WTC11 (cell line): Measurements from ENCODE around the gene RIC8B. TPM values are rescaled to one million over a fixed set of nuclear protein-coding genes. Genes with fewer than 3 reads are reported as not detected.

Source experiments
- ATAC-seq: fragments of 200-7000 bp; cut with Tn5 transposase; 2 replicates; pipeline ENCODE4 v1.10.0; 2021; ENCODE audit warnings: mild to moderate bottlenecking, moderate library complexity
- CTCF ChIA-PET: fragments of 300-600 bp; sonication (Branson Sonifier 250); formaldehyde crosslinking; loops from one replicate; lab custom pipeline; 2021; ENCODE audit warnings: antibody characterized with exemption; lab: Charles Lee
- POLR2A ChIA-PET: fragments of 350-600 bp; sonication (Branson Sonifier 250); formaldehyde crosslinking; loops from one replicate; lab custom pipeline; 2021; ENCODE audit warnings: antibody characterized with exemption; lab: Charles Lee
- DNase-seq: peaks from one replicate; pipeline ENCODE4 v3.0.0; 2021; ENCODE audit warnings: low spot score
- H3K27ac Mint-ChIP-seq: 2 replicates; pipeline ENCODE4 v1.8.0; 2021; ENCODE audit warnings: mixed read lengths
- H3K27me3 Mint-ChIP-seq: 2 replicates; pipeline ENCODE4 v1.8.0; 2021; ENCODE audit warnings: low read depth, mild to moderate bottlenecking, moderate library complexity, mixed read lengths
- H3K36me3 Mint-ChIP-seq: 2 replicates; pipeline ENCODE4 v1.8.0; 2021; ENCODE audit warnings: mixed read lengths
- H3K4me1 Mint-ChIP-seq: 2 replicates; pipeline ENCODE4 v1.8.0; 2022; ENCODE audit warnings: mixed read lengths
- H3K4me3 Mint-ChIP-seq: 2 replicates; pipeline ENCODE4 v1.8.0; 2021; ENCODE audit warnings: mild to moderate bottlenecking, moderate library complexity, mixed read lengths
- H3K9me3 Mint-ChIP-seq: 2 replicates; pipeline ENCODE4 v1.8.0; 2021; ENCODE audit warnings: mixed read lengths
- CBFB ChIP-seq: sonication (generic); formaldehyde crosslinking; IDR thresholded peaks from 2 replicates; pipeline ENCODE4 v1.8.1; 2022; ENCODE audit warnings: mild to moderate bottlenecking, low read depth, missing genetic modification reagents
- CREM ChIP-seq: sonication (generic); formaldehyde crosslinking; IDR thresholded peaks from 2 replicates; pipeline ENCODE4 v1.8.1; 2022; ENCODE audit warnings: mild to moderate bottlenecking, missing genetic modification reagents, moderate library complexity
- ETV6 ChIP-seq: sonication (generic); formaldehyde crosslinking; IDR thresholded peaks from 2 replicates; pipeline ENCODE4 v1.8.1; 2022; ENCODE audit warnings: mild to moderate bottlenecking, missing genetic modification reagents
- FOXJ3 ChIP-seq: sonication (generic); formaldehyde crosslinking; IDR thresholded peaks from 2 replicates; pipeline ENCODE4 v1.9.0; 2021; ENCODE audit warnings: missing genetic modification reagents, mild to moderate bottlenecking, borderline replicate concordance
- GRHL2 ChIP-seq: fragments of 250-450 bp; sonication (Bioruptor Pico); IDR thresholded peaks from 2 replicates; pipeline ENCODE4 v1.8.0; 2022; ENCODE audit warnings: mild to moderate bottlenecking, moderate library complexity; ENCODE audit not compliant: insufficient replicate concordance, severe bottlenecking
- NFATC4 ChIP-seq: fragments of 250-450 bp; sonication (Bioruptor Pico); IDR thresholded peaks from 2 replicates; pipeline ENCODE4 v1.9.0; 2021; ENCODE audit warnings: mild to moderate bottlenecking
- OVOL2 ChIP-seq: fragments of 250-450 bp; sonication (Bioruptor Pico); IDR thresholded peaks from 2 replicates; pipeline ENCODE4 v1.9.0; 2021; ENCODE audit warnings: mild to moderate bottlenecking, borderline replicate concordance
- SP1 ChIP-seq: sonication (generic); formaldehyde crosslinking; conservative IDR thresholded peaks from 2 replicates; pipeline ENCODE4 v1.8.1; 2022; ENCODE audit warnings: missing genetic modification reagents
- ZBTB21 ChIP-seq: sonication (generic); formaldehyde crosslinking; IDR thresholded peaks from 2 replicates; pipeline ENCODE4 v1.8.1; 2023; ENCODE audit warnings: mild to moderate bottlenecking, missing genetic modification reagents, borderline replicate concordance
- ZNF121 ChIP-seq: sonication (generic); formaldehyde crosslinking; IDR thresholded peaks from 2 replicates; pipeline ENCODE4 v1.8.0; 2023; ENCODE audit warnings: missing genetic modification reagents
- ZNF671 ChIP-seq: fragments of 250-450 bp; sonication (Bioruptor Pico); IDR thresholded peaks from 2 replicates; pipeline ENCODE4 v1.8.0; 2021; ENCODE audit warnings: mild to moderate bottlenecking
- total RNA-seq: library from RNA; stranded (reverse); gene quantifications from 3 replicates; pipeline ENCODE4 v1.2.3, GENCODE V29; 2021
- TF ChIP-seq, protein P1 (sequence below): sonication (generic); formaldehyde crosslinking; IDR thresholded peaks from 2 replicates; pipeline ENCODE4 v1.8.1; 2023; ENCODE audit warnings: mild to moderate bottlenecking, missing genetic modification reagents
- TF ChIP-seq, protein P2 (sequence below): sonication (generic); formaldehyde crosslinking; IDR thresholded peaks from 2 replicates; pipeline ENCODE4 v1.8.0; 2023; ENCODE audit warnings: missing genetic modification reagents
- TF ChIP-seq, protein P3 (sequence below): sonication (generic); formaldehyde crosslinking; conservative IDR thresholded peaks from 2 replicates; pipeline ENCODE4 v1.8.1; 2022; ENCODE audit warnings: mild to moderate bottlenecking, missing genetic modification reagents
- TF ChIP-seq, protein P4 (sequence below): sonication (generic); formaldehyde crosslinking; IDR thresholded peaks from 2 replicates; pipeline ENCODE4 v1.8.0; 2022; ENCODE audit warnings: missing genetic modification reagents
- TF ChIP-seq, protein P5 (sequence below): sonication (generic); formaldehyde crosslinking; IDR thresholded peaks from 2 replicates; pipeline ENCODE4 v1.8.1; 2022; ENCODE audit warnings: mild to moderate bottlenecking, missing genetic modification reagents, moderate library complexity, borderline replicate concordance
- TF ChIP-seq, protein P6 (sequence below): fragments of 250-450 bp; sonication (Bioruptor Pico); IDR thresholded peaks from 2 replicates; pipeline ENCODE4 v1.9.0; 2021; ENCODE audit warnings: moderate library complexity, mild to moderate bottlenecking, inconsistent platforms, borderline replicate concordance
- TF ChIP-seq, protein P7 (sequence below): sonication (generic); formaldehyde crosslinking; IDR thresholded peaks from 2 replicates; pipeline ENCODE4 v1.8.1; 2023; ENCODE audit warnings: mild to moderate bottlenecking, missing genetic modification reagents, borderline replicate concordance

RIC8B gene
- total RNA-seq, 1 experiment from 2014 or later = 20.2 TPM

DNA sequence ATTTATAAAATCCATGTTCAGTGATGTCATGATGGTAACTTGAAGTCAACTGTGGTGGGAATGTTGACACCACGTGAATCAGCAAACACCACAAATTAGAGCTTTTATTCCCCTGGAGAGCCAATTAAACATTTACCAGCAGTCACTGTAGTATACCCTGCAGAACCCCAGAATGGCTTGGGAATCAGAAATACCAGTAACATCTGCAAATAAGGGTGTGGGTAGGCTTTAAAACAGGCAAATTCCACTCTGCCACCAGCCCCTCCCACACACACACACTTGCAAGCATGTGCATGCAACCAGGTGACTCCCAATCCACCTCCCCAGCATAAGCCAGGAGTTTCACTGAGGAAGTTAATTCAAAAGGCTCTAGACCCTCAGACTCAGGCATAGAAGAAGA is 117.6 kb downstream of the RIC8B start (continued):
- TF ChIP-seq, protein P1, sequence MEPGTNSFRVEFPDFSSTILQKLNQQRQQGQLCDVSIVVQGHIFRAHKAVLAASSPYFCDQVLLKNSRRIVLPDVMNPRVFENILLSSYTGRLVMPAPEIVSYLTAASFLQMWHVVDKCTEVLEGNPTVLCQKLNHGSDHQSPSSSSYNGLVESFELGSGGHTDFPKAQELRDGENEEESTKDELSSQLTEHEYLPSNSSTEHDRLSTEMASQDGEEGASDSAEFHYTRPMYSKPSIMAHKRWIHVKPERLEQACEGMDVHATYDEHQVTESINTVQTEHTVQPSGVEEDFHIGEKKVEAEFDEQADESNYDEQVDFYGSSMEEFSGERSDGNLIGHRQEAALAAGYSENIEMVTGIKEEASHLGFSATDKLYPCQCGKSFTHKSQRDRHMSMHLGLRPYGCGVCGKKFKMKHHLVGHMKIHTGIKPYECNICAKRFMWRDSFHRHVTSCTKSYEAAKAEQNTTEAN = no peak
- TF ChIP-seq ZBTB21 = no peak
- TF ChIP-seq SP1 = no peak
- no peak for TF ChIP-seq ZNF121
- TF ChIP-seq GRHL2 (CRISPR knock-in tag) = no peak
- TF ChIP-seq, all 79 proteins: peak for 0

DNA sequence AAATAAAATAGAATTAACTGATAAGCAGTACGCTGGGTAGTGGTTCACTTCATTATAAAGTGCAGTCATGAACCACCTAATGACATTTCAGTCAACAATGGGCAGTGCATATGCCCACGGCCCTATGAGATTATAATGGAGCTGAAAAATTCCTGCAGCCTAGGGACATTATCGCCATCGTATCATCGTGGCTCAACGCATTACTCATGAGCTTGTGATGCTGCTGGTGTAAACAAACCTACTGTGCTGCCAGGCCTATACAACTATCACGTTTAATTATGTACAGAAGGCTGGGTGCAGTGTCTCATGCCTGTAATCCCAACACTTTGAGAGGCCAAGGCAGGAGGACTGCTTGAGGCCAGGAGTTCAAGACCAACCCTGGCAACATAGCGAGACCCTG is 119.0 kb downstream of the RIC8B start:
- Mint-ChIP-seq H3K27me3 (no peaks in the 10 kb centered on the region), H3K36me3 (no peaks in the 10 kb centered on the region), H3K4me3 (no peak overlapping the region), H3K9me3 (peaks cover 3% of the 10 kb centered on the region; the same call in 1 of the 2 replicates), H3K27ac (no peak overlapping the region), H3K4me1 (peaks cover 11% of the 10 kb centered on the region)
- ATAC-seq (no peak), DNase-seq (no peak)
- POLR2A ChIA-PET = no interaction called here
- CTCF ChIA-PET = interaction anchor here (1.9 kb wide), 1 partner anchor 25 kb away, joined by 4 read pairs; no protein-coding TSS in a partner anchor
- TF ChIP-seq CREM (no peak), ZNF671 (CRISPR knock-in tag) (no peak)
- TF ChIP-seq, protein P2, sequence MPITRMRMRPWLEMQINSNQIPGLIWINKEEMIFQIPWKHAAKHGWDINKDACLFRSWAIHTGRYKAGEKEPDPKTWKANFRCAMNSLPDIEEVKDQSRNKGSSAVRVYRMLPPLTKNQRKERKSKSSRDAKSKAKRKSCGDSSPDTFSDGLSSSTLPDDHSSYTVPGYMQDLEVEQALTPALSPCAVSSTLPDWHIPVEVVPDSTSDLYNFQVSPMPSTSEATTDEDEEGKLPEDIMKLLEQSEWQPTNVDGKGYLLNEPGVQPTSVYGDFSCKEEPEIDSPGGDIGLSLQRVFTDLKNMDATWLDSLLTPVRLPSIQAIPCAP (CRISPR knock-in tag) = no peak
- TF ChIP-seq, protein P3, sequence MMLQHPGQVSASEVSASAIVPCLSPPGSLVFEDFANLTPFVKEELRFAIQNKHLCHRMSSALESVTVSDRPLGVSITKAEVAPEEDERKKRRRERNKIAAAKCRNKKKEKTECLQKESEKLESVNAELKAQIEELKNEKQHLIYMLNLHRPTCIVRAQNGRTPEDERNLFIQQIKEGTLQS (CRISPR knock-in tag) = no peak

DNA sequence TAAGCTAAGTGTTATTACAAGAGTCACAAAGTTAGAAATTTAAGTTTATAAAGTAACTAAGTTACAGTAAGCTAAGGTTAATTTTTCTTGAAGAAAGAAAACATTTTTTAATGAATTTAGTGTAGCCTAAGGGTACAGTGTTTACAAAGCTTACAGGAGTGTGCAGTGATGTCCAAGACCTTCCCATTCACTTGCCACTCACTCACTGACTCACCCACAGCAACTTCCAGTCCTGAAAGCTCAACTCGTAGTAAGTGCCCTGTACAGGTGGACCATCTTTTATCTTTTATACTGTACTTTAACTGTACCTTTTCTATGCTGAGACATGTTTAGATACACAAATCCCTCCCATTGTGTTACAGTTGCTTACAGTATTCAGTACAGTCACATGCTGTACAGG is 120.3 kb downstream of the RIC8B start:
- ATAC-seq = no peak
- peaks cover 4% of the 10 kb centered on the region for H3K27me3 Mint-ChIP-seq
- CTCF ChIA-PET = interaction anchor here (0.6 kb wide), 1 partner anchor 274 kb away, joined by 3 read pairs; no protein-coding TSS in a partner anchor

DNA sequence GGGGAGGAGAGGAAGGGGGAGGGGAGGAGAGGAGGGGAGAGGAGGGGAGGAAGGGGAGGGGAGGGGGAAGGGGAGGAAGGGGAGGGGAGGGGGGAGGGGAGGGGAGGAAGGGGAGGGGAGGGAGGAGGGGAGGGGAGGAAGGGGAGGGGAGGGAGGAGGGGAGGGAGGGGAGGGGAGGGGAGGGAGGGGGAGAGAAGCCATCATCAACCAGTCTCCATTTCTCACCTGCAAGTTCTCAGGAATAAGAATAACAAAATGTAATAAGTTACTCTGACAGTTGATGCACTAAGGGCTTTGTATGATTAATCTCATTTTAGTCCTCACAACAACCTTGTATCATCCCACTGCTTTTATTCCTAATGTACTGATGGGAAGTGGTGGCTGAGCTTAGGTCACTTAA is 122.1 kb downstream of the RIC8B start:
- DNase-seq (no peak), ATAC-seq (no peak)
- H3K4me1 Mint-ChIP-seq = peaks cover 18% of the 10 kb centered on the region
- CTCF ChIA-PET = interaction anchor here (0.8 to 3.2 kb wide), 4 partner anchors 10 to 551 kb away, joined by 3 to 25 read pairs (median 6); partner anchors contain the start of gene POLR3B
- H3K36me3 Mint-ChIP-seq = no peaks in the 10 kb centered on the region
- H3K27me3 Mint-ChIP-seq = peaks cover 13% of the 10 kb centered on the region
- H3K27ac Mint-ChIP-seq = no peak overlapping the region
- H3K4me3 Mint-ChIP-seq = no peak overlapping the region
- POLR2A ChIA-PET = no interaction called here
- H3K9me3 Mint-ChIP-seq = peaks cover 3% of the 10 kb centered on the region; the same call in 1 of the 2 replicates
- TF ChIP-seq FOXJ3 (CRISPR knock-in tag) (no peak), OVOL2 (CRISPR knock-in tag) (no peak), ZBTB21 (no peak)
- TF ChIP-seq, protein P4, sequence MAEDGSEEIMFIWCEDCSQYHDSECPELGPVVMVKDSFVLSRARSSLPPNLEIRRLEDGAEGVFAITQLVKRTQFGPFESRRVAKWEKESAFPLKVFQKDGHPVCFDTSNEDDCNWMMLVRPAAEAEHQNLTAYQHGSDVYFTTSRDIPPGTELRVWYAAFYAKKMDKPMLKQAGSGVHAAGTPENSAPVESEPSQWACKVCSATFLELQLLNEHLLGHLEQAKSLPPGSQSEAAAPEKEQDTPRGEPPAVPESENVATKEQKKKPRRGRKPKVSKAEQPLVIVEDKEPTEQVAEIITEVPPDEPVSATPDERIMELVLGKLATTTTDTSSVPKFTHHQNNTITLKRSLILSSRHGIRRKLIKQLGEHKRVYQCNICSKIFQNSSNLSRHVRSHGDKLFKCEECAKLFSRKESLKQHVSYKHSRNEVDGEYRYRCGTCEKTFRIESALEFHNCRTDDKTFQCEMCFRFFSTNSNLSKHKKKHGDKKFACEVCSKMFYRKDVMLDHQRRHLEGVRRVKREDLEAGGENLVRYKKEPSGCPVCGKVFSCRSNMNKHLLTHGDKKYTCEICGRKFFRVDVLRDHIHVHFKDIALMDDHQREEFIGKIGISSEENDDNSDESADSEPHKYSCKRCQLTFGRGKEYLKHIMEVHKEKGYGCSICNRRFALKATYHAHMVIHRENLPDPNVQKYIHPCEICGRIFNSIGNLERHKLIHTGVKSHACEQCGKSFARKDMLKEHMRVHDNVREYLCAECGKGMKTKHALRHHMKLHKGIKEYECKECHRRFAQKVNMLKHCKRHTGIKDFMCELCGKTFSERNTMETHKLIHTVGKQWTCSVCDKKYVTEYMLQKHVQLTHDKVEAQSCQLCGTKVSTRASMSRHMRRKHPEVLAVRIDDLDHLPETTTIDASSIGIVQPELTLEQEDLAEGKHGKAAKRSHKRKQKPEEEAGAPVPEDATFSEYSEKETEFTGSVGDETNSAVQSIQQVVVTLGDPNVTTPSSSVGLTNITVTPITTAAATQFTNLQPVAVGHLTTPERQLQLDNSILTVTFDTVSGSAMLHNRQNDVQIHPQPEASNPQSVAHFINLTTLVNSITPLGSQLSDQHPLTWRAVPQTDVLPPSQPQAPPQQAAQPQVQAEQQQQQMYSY (CRISPR knock-in tag) = no peak
- TF ChIP-seq, protein P5, sequence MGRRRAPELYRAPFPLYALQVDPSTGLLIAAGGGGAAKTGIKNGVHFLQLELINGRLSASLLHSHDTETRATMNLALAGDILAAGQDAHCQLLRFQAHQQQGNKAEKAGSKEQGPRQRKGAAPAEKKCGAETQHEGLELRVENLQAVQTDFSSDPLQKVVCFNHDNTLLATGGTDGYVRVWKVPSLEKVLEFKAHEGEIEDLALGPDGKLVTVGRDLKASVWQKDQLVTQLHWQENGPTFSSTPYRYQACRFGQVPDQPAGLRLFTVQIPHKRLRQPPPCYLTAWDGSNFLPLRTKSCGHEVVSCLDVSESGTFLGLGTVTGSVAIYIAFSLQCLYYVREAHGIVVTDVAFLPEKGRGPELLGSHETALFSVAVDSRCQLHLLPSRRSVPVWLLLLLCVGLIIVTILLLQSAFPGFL (CRISPR knock-in tag) = no peak
- TF ChIP-seq, protein P6, sequence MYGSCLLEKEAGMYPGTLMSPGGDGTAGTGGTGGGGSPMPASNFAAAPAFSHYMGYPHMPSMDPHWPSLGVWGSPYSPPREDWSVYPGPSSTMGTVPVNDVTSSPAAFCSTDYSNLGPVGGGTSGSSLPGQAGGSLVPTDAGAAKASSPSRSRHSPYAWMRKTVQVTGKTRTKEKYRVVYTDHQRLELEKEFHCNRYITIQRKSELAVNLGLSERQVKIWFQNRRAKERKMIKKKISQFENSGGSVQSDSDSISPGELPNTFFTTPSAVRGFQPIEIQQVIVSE (CRISPR knock-in tag) = no peak

More for the DNA sequence above, 120.3 kb downstream of the RIC8B start:
- H3K27ac Mint-ChIP-seq = no peak overlapping the region
- POLR2A ChIA-PET = no interaction called here
- peaks cover 14% of the 10 kb centered on the region for H3K4me1 Mint-ChIP-seq
- TF ChIP-seq ETV6 (no peak), ZBTB21 (no peak), NFATC4 (CRISPR knock-in tag) (no peak), CBFB (CRISPR knock-in tag) (no peak), ZNF121 (no peak)
- TF ChIP-seq, protein P7, sequence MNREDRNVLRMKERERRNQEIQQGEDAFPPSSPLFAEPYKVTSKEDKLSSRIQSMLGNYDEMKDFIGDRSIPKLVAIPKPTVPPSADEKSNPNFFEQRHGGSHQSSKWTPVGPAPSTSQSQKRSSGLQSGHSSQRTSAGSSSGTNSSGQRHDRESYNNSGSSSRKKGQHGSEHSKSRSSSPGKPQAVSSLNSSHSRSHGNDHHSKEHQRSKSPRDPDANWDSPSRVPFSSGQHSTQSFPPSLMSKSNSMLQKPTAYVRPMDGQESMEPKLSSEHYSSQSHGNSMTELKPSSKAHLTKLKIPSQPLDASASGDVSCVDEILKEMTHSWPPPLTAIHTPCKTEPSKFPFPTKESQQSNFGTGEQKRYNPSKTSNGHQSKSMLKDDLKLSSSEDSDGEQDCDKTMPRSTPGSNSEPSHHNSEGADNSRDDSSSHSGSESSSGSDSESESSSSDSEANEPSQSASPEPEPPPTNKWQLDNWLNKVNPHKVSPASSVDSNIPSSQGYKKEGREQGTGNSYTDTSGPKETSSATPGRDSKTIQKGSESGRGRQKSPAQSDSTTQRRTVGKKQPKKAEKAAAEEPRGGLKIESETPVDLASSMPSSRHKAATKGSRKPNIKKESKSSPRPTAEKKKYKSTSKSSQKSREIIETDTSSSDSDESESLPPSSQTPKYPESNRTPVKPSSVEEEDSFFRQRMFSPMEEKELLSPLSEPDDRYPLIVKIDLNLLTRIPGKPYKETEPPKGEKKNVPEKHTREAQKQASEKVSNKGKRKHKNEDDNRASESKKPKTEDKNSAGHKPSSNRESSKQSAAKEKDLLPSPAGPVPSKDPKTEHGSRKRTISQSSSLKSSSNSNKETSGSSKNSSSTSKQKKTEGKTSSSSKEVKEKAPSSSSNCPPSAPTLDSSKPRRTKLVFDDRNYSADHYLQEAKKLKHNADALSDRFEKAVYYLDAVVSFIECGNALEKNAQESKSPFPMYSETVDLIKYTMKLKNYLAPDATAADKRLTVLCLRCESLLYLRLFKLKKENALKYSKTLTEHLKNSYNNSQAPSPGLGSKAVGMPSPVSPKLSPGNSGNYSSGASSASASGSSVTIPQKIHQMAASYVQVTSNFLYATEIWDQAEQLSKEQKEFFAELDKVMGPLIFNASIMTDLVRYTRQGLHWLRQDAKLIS (CRISPR knock-in tag) = no peak
- no peak for DNase-seq
- no peaks in the 10 kb centered on the region for H3K36me3 Mint-ChIP-seq
- peaks cover 3% of the 10 kb centered on the region; the same call in 1 of the 2 replicates for H3K9me3 Mint-ChIP-seq
- H3K4me3 Mint-ChIP-seq = no peak overlapping the region
